ENCODE results near the gene SOWAHB.
"Not testable (repeated sequence)": the region's sequence is repeated elsewhere in the genome, so short reads cannot be mapped to it uniquely, and the experiment has no call there.

Gene SOWAHB

DNA sequence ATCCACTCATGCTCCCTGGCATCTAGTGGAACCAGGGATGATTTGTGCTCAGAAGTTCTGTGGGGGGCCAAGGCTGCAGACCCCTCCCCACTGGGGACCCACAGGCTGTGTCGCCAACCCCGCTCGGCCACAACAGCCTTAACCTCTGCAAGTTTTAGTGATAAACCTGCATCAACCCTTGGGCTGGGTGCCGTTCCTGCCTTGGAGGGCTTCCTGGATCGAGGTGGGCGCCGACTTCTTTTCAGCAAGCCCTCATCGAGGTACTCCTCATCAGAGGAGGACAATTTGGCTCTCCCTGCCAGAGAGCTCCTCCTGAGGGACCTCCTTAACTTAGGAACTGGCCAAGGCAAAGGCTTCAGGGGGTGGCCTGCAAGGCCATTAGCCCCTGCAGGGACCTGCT is 1.9 kb downstream of the SOWAHB start:
- no peak for DNase-seq (ENCODE audit: low read depth, low spot score)

DNA sequence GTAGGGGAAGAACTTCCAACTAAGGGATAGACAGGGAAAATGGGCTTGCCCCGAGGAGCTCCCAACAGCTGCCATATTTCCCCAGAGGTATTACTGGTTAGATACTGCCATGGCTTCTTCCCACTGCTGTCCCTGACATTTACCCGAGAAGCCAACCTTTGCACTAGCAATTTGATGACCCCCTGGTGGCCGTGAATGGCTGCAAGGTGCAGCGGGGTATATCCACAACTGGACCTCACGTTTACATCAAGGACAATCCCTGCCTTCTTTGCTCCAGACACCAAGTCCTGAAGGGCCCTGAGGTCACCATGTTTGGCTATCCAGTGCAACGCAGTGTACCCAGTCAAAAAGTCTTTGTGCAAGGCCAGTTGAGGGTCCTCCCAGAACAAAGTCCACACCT is 2.3 kb downstream of the SOWAHB start:
- no peak for DNase-seq (ENCODE audit: low read depth, low spot score)

DNA sequence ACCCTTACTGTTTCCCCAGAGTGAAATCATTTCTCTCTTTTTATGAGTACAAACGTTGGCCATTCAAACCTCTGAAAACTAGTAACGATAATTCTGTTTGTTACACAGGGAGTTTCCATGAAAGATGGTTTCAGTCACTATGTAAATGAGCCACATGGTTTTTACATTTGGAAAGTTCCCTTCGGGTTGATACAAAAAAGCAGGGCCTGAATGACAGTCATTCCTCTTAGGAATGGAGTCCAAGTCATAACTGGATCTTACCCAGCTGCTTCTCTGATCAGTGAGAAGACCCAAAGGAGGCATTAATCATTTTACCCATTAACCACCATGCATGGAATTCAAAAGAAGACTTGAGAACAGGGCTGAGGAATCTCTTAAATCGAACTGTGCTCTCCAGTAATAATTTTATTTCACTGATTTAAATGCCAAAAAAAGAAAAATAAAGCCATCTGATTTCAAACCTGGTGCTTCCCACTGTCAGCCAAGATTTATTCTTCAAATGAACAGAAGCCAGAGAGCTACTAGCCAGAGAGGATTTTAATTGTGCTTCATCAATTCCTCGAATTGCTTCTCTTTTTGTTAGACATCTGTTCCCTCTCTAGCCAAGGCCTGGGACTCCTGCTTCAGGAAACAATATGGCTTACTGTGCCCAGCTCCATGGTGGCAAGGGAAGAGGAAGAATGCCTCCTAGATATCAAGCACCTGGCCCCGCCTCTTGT is 3.2 kb downstream of the SOWAHB start:
- no peak for DNase-seq (ENCODE audit: low read depth, low spot score)

DNA sequence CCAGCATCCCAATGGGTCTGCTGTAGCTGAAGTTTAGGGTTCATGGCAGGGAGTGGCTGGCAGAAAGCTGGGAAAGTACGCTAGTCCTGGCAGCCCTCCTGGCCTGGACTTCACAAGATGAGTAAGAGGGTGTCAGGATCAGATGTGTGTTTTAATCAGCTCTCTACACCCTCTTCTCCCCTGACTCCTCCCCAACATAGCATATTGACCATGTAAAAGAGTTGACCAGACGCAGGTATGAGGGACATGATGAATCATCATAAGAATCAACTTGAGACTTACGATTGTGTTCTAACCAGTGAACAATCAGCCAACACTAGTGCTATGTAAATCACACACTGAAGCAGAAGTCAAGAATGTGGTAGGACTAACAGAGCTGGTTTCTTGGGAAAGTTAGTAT is 5.3 kb downstream of the SOWAHB start:
- no peak for DNase-seq (ENCODE audit: low read depth, low spot score)

DNA sequence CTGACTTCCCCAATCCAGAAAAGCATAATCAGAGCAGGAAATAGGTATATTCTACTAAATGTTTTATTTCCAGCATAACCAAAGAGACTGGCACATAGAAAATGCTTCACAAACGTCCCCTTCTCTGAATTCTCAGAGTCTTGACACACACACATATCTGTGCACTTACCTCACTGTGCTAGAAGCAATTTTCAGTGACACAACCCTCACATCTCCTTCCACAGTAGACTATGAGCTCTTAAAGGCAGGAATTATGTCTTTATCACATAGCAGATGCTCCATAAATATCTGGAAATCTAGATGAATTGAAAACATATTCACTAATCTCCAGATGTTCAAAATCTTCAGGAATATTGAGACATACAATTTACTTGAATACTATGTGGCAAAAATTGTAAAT is 5.9 kb downstream of the SOWAHB start:
- no peak for DNase-seq (ENCODE audit: low read depth, low spot score)

DNA sequence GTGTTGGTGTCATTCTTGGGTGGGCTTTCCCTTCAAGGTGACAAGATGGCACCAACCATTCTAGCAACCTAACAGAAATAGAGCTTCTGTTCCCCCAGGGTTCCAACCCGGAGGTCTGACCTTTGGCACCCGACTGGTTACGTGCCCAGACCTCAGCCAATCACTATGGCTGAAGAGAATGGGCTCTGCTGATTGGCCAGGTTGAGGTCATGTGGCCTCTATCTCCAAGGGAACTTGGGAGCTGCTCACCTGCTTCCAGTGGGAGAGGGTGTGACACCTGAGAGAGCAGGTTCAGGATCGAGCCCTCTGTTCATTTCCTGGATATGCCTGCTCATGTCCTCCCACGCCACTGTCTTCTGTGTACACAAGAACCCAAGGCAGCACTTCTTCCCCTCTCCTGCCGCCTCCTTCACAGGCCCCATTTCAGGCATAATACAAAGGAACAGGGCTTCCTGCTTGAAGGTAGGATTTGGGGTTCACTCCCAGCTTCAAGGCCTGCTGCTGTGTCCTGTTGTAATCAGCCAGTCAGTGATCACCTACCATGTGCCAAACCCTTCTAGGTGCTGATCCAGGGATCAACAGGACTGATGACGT is 11.0 kb downstream of the SOWAHB start:
- no peak for DNase-seq (ENCODE audit: low read depth, low spot score)

DNA sequence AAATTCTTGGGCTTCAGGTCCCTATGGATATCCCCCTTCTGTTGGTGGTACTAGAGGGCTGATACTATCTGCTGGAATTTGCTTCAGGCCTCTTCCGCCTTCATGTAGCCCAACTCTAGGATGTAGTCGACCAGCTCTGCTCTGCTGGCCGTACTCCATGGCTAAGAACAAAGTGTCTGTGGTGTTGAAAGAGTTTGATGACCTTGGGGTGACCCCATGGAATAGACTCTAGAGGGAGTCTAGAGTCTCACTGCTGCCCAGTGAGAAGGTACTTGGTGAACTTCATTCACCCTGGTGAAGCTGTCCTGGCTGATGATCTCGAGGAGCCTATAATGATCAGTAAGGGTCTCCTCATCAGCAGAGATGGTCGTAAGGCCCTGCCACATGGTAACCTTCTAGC is 11.7 kb downstream of the SOWAHB start:
- no peak for DNase-seq (ENCODE audit: low read depth, low spot score)

DNA sequence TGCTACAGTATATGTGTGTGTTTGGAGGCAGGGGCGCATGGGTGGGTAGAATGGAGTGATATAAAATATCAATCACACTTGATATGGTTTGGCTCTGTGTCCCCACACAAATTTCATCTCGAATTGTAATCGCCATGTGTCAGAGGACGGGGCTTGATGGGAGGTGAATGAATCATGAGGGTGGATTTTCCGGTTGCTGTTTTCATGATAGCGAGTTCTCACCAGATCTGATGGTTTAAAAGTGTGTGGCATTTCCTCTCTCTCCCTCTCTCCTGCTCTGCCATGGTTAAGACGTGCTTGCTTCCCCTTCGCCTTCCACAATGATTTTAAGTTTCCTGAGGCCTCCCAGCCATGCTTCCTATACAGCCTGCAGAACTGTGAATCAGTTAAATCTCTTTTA is 14.8 kb downstream of the SOWAHB start:
- DNase-seq (ENCODE audit: low read depth, low spot score): no peak

DNA sequence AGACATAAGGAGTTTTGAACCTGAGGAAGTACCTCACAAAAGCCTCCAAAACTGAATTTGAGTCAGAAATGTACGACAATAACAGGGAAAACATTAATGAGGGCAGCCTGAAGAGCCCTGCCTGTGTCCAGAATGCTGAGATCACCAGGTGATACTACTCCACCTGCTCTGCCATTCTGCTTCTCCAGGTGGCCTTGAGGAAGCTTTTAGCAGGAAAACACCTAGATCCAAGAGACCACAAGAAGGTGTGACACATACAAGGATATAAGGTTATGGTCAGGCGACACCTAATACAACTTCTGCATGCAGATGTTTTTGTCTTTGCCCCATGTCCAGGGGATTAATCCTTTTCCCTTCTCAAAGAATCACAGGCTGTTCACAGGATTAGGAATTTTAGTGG is 15.3 kb downstream of the SOWAHB start:
- no peak for DNase-seq (ENCODE audit: low read depth, low spot score)

DNA sequence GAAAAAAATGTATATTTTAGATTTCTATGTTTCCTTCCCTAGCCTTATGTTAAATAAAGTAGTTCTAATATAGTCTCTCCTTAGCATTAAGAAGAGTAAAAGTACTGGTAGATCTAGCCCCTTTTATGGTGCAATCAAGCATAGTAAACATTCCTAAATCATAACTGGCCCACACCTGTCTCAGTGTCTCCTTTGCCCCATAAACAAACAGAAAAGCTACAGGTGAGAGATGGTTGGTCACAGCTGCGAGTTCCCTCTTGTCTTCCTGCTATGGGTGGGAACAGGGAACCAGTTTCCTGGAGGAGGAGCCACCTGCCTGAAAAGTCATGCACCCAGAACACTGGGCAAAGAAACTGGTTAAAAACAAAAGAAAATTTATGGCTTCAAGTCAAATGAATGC is 16.6 kb downstream of the SOWAHB start:
- no peak for DNase-seq (ENCODE audit: low read depth, low spot score)

DNA sequence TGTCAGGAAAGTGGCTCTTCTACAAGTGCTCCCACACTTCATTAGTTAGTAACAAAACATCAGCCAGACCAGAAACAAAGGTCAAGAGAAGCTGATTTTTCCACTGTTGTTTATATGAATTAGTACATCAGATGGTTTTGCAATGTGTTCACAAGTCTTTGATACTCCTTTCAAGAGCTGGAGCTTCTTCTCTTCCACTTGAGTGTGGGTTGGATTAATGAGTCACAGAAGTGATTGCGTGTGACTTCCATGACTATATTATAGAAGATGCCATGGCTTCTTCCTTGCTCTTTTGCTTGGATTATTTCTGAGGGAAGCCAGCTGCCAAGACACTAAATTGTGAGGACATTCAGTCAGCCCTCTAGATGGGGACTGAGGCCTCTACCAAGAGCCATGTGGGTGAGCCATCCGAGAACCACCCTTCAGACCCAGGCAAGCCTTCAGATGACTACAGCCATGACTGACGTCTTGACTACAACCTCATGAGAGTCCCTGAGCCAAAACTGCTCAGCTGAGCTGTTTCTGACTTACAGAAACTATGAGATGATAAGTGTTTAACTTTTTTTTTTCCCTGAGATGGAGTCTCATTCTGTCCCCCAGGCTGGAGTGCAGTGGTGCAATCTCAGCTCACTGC is 18.1 kb downstream of the SOWAHB start:
- no peak for DNase-seq (ENCODE audit: low read depth, low spot score)

DNA sequence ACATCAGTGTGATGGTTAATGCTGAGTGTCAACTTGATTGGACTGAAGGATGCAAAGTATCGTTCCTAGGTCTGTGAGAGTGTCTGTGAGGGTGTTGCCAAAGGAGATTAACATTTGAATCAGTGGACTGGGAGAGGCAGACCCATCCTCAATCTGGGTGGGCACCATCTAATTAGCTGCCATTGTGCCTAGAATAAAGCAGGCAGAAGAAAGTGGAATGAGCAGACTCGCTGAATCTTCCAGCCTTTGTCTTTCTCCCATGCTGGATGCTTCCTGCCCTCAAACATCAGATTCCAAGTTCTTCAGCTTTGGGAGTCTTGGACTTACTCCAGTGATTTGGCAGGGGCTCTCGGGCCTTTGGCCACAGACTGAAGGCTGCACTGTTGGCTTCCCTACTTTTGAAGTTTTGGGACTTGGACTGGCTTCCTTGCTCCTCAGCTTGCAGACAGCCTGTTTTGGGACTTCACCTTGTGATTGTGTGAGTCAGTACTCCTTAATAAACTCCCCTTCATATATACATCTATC is 19.2 kb downstream of the SOWAHB start:
- not testable (repeated sequence) for DNase-seq (ENCODE audit: low read depth, low spot score)

DNA sequence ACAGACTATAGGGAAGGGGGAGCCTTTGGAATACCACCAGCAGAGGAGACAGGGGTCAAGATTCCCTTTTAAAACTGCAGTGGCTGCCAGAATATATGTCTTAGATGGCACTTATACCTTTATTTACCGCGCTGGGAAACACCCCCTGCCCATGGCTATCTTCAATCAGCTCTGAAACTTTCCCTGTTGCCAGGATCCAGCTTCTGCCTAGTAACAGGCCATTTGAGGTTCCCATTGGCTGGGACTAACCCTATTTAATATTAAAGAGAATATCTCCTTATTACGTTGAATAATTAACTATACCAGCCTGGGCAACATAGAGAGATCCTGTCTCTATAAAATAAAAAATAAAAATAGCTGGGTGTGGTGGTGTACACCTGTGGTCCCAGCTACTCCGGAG is 23.8 kb downstream of the SOWAHB start:
- DNase-seq (ENCODE audit: low read depth, low spot score): no peak

DNA sequence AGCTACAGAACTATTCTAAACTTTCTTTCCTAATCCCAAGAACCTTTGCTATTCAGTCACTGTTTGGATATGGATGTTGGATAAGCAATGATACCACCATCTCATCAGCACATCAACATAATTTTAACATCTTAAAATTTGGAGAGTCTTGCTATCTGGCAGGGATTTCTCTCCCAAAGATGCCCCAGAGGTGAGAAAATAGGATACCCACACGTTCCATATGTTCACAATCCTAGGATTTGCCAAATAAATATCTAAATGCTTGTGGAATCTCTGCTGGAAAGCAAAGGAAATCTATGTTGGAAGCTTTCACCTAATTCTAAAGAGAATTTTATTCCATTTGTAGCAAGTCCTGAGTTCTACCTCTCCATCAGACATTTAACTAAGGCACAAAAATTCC is 24.4 kb downstream of the SOWAHB start:
- DNase-seq (ENCODE audit: low read depth, low spot score): no peak

DNA sequence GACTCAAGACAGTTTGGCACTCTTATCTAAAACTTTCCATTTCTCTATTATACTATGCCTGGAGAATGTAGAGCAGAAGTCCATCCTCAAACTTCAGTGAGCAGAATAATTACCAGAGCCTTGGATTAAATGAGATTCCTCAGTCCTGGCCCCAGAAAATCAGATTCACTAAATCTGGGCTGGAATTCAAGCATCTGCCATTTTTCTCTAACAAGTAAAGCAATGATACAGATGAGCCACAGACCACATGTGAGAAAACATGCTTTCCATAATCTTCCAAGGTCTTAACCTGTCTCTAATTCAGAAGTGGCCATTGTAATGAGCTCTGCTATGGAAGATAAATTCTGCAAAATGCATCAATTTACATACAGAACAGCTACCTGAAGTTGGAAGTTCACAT is 25.4 kb downstream of the SOWAHB start:
- no peak for DNase-seq (ENCODE audit: low read depth, low spot score)

DNA sequence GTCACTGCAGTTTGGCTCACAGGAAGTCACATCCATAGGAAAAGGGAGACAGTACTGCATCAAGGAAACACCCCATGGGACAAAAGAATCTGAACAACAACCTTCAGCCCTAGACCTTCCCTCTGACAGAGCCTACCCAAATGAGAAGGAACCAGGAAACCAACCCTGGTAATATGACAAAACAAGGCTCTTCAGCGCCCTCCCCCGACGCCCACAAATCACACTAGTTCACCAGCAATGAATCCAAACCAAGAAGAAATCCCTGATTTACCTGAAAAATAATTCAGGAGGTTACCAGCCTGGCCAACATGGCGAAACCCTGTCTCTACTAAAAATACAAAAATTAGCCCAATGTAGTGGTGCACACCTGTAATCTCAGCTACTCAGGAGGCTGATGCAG is 29.2 kb downstream of the SOWAHB start:
- peak; percentile 45 for DNase-seq (ENCODE audit: low read depth, low spot score)

DNA sequence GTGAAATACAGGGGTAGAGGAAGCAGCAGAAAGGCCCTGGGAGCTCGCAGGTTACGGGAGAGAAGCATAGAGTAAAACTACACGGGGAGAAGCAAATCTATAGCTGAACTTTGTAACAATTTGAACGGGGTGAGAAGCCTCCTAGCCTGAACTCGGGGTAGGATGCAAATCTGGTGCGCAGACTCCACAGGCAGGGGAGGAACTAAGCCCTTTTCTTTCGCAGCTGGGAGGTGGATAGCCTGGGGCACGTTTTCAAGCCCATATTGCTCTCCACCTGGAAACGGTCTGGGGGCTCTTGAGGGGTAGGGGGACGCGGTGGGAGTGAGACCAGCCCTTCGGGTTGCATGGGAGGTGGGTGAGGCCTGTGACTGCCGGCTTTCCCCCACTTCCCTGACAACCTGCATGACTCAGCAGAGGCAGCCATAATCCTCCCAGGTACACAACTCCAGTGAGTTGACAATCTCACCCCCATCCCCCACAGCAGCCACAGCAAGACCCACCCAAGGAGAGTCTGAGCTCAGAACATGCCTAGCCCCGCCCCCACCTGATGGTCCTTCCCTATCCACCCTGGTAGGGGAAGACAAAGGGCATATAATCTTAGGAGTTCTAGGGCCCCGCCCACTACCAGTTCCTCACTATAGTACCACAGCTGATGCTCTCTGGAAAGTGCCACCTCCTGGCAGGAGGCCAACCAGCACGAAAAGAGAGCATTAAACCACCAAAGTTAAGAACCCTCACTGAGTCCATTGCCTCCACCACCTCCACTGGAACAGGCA is 29.9 kb downstream of the SOWAHB start:
- DNase-seq (ENCODE audit: low read depth, low spot score): peak; percentile 91

DNA sequence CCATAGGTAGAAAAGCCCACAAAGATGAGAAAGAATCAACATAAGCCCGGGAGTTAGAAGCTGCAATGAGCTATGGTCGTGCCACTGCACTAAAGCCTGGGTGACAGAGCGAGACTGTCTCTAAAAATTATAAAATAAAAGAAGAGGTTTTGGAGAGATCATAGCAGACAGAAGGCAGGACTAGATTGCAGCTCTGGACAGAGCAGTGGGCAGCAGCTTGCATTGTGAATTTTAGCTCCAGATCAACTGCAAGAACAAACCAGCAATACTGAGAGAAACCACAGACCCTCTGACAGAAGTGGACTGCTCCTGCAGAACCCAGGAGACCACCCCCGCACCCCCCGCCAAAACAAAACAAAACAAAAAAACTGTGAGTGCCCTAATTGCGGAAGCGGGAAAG is 30.6 kb downstream of the SOWAHB start:
- DNase-seq (ENCODE audit: low read depth, low spot score): no peak

DNA sequence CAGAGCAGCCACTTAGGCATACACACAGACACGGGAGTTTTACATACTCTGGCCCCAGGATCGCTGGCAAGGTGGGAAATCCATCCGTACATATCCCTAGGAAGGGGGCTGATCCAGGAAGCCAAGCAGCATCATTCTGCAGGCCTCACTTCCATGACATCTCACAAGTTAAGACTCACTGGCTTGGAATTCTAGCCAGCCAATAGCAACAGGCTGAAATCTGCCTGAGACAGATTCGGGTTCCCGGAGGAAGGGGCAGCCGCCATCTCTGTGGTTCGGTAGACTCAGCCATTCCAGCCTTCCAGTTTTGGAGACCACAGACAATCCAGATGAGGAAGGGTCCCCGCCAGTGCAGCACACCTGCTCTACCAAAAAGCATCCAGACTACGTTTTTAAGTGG is 31.3 kb downstream of the SOWAHB start:
- DNase-seq (ENCODE audit: low read depth, low spot score): no peak

DNA sequence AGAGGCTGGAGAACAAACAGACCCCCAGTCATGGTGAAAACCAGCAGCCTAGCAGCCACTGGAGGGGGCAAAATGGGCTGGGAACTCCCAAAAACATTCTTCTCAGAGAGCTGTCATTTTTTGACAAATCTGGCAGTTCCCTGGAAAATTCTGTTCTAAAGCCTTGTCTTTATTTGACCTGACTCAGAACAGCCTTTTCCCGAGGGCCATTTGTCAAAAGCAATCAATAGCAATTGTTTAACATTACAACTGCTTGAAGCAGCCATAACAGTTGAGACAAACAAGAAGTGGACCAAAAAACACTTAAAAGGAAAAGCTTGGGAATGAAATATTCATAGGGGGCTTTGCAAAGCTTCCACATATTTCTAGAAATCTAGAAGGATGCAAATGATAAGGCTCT is 39.6 kb downstream of the SOWAHB start:
- no peak for DNase-seq (ENCODE audit: low read depth, low spot score)

DNA sequence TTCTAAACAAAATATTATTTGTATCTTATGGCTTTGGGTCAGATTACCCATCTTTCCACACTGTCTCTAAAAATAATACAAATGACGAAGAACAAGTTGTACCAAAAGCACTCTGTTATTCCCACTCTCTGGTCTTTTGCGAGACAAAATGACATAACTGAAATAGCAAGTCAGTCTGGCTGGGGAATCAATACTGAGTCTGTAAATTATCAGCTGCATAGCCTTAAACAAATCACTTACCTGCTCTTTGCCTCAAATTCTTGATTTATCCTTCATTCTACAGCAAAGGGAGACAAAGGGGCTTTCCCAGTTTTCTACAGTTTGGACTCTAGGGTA is 40.9 kb downstream of the SOWAHB start:
- DNase-seq (ENCODE audit: low read depth, low spot score): no peak

DNA sequence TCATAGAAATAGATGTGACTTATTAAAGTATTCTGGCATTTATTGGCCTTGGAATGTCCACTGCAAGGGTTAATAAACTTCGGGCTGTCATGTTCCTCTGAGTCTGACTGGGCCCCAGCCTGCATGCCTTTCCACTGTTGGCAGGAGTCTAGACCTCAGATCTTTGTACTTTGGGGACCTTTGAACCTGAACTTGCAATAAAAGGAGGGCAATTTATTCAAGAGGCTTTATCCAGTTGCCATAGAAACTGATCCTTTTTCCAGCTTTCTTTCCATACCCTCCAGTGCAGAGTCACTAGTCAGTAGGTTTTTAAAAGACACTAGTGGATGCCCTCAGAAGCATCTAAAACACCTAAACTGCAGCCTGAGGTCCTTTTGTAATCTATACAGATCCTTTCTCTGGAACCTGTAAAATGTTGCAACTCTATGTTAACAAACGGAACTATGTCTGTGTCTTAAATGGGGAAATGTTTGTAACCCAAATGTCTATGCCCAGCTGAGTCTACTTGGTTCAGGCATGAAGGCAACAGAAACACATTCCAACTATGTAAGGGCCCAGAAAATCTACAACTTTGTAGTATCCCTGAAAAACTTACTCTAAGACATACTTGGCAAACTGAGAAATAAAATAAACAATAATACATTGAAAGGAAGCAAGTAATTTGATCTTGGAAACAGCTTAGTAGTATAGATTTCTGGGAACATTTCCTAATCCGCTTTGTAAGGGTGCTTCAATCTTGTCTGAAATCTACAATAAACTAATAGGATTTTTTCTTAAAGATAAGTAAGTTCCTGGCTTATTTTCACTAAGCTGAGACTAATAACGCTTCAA is 41.5 kb downstream of the SOWAHB start:
- no peak for DNase-seq (ENCODE audit: low read depth, low spot score)

Data from ELF-1 (cell line).